Neural crest cell (in vitro differentiated cells): ENCODE measurements around the gene LRRC75B. TPM values are rescaled to one million over a fixed set of nuclear protein-coding genes. Genes with fewer than 3 reads are reported as not detected.

ENCODE experiments used
- DNase-seq: peaks from one replicate; pipeline ENCODE4 v3.0.0; 2021; ENCODE audit warnings: low read depth, mixed read lengths, low spot score
- H3K27ac Mint-ChIP-seq: one replicate; pipeline ENCODE4 v1.8.0; 2021; ENCODE audit warnings: mild to moderate bottlenecking, mixed read lengths; ENCODE audit not compliant: unreplicated experiment
- H3K27me3 Mint-ChIP-seq: 2 replicates; pipeline ENCODE4 v1.8.0; 2021; ENCODE audit warnings: low read depth, mild to moderate bottlenecking, mixed read lengths
- H3K36me3 Mint-ChIP-seq: 2 replicates; pipeline ENCODE4 v1.8.0; 2021; ENCODE audit warnings: low read depth, mild to moderate bottlenecking, mixed read lengths
- H3K4me1 Mint-ChIP-seq: 2 replicates; pipeline ENCODE4 v1.8.0; 2021; ENCODE audit warnings: mixed read lengths
- H3K4me3 Mint-ChIP-seq: one replicate; pipeline ENCODE4 v1.8.0; 2021; ENCODE audit warnings: mild to moderate bottlenecking, mixed read lengths
- H3K9me3 Mint-ChIP-seq: 2 replicates; pipeline ENCODE4 v1.8.0; 2021; ENCODE audit warnings: mixed read lengths
- total RNA-seq: library from RNA; stranded (reverse); gene quantifications from 2 replicates; pipeline ENCODE4 v1.2.1, GENCODE V29; 2021
- TF ChIP-seq, protein P1 (sequence below): fragments of 200-600 bp; sonication (generic); conservative IDR thresholded peaks from 2 replicates; pipeline ENCODE4 v1.5.0; 2021; ENCODE audit warnings: antibody characterized with exemption, mild to moderate bottlenecking

Gene LRRC75B
- total RNA-seq, 1 donor from 2014 or later: 16.7 TPM

DNA sequence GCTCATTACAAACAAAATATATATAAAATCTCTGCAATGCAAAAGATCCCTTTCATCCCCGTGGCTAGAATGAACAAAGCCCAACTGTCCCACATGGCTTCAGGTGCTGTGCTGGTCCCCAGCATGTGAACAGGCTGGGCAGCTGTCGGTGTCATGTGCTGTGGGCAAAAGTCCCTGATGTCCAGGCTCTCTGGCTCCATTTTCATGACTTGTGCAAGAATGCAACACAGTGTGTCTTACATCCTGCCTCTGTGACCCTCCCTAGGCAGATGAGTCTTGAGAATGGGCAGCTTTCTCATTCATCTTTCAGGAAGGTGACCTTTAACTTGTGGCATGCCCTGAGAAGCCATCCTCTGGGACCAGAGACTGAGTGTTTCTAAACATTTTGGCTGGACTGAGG, 52.4 kb downstream of the LRRC75B start:
- TF ChIP-seq, protein P1, sequence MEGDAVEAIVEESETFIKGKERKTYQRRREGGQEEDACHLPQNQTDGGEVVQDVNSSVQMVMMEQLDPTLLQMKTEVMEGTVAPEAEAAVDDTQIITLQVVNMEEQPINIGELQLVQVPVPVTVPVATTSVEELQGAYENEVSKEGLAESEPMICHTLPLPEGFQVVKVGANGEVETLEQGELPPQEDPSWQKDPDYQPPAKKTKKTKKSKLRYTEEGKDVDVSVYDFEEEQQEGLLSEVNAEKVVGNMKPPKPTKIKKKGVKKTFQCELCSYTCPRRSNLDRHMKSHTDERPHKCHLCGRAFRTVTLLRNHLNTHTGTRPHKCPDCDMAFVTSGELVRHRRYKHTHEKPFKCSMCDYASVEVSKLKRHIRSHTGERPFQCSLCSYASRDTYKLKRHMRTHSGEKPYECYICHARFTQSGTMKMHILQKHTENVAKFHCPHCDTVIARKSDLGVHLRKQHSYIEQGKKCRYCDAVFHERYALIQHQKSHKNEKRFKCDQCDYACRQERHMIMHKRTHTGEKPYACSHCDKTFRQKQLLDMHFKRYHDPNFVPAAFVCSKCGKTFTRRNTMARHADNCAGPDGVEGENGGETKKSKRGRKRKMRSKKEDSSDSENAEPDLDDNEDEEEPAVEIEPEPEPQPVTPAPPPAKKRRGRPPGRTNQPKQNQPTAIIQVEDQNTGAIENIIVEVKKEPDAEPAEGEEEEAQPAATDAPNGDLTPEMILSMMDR: no peak
- Mint-ChIP-seq H3K36me3 (peaks cover 3% of the 10 kb centered on the region), H3K4me3 (no peak overlapping the region), H3K27ac (peak overlapping the region; percentile 46), H3K9me3 (no peaks in the 10 kb centered on the region), H3K4me1 (no peaks in the 10 kb centered on the region), H3K27me3 (no peaks in the 10 kb centered on the region)
- DNase-seq: no peak

DNA sequence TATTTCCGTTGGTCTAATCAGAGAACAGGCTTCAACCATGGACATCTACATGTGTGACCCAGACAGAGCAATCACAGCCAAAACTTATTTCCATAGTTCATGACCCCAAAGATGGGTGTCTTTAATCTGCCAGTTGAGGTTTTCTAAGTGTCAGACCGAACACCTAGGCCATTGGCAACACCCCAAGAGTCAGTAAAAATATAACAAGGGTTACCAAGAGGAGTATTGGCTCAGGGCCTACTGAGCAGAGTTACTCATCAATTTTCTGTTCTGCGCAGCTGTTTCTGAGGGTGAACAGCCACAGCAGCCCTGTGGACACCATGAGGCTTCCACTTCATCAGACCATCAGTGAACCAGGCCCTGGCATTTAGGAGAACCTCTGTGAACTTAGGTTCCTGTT, 56.8 kb downstream of the LRRC75B start:
- no peaks in the 10 kb centered on the region for H3K9me3 Mint-ChIP-seq
- TF ChIP-seq, protein P1: no peak
- no peak overlapping the region for H3K27ac Mint-ChIP-seq
- peaks cover 3% of the 10 kb centered on the region for H3K27me3 Mint-ChIP-seq
- H3K4me3 Mint-ChIP-seq: no peak overlapping the region
- H3K36me3 Mint-ChIP-seq: peaks cover 3% of the 10 kb centered on the region
- H3K4me1 Mint-ChIP-seq: no peaks in the 10 kb centered on the region
- no peak for DNase-seq

Other genes starting within 250 kb of the LRRC75B start
- 2.1 and 2.8 TPM in 2 replicates for gene ADORA2A, start 165.5 kb downstream of the LRRC75B start, total RNA-seq
- 0.20 TPM in 1 of 2 replicates, not detected in the other for gene UPB1, start 97.7 kb downstream of the LRRC75B start, total RNA-seq
- gene GUCD1, start 37.9 kb downstream of the LRRC75B start, total RNA-seq: 94.9 and 103 TPM in 2 replicates
- gene SNRPD3, start 37.1 kb downstream of the LRRC75B start, total RNA-seq: 151 and 159 TPM in 2 replicates
- gene GGT1, start 10.1 kb upstream of the LRRC75B start, total RNA-seq: 1.4 and 3.3 TPM in 2 replicates
- gene PIWIL3, start 181.6 kb upstream of the LRRC75B start, total RNA-seq: not detected in 2 replicates
- gene SGSM1, start 213.1 kb upstream of the LRRC75B start, total RNA-seq: 0.50 and 0.75 TPM in 2 replicates